Iris pigment epithelial cell (primary cell): ENCODE data around the gene ATF7.

Source experiments
- DNase-seq: peaks from one replicate; pipeline ENCODE4 v3.0.0-alpha.2; 2011; ENCODE audit warnings: low read depth

Gene ATF7

DNA sequence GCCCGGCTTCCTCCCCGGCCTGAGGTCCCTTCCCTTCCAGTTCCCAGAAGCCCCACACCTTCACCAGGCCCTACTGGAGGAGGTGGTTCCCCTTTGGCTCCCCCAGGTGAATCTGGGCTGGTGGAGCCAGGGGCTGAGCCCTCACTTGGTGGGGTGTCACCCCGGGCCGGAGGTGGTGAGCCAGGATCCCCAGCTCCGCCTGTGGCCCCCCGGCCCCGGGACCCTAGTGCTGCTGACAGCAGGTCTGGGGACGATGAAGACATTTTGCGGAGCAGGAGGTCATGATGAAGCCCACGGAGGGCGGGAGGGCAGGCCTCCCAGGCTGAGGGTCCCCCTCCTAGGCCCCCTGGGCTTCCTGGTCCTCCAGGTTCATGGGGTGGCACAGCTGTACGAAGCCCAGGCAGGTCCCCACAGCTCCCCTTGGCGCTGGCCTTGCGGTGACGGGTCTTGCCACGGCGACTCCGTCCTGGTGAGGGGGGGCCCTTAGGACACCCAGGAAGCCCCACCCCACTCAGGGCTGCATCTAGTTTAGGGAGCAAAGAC, 143.5 kb downstream of the ATF7 start:
- no peak for DNase-seq

DNA sequence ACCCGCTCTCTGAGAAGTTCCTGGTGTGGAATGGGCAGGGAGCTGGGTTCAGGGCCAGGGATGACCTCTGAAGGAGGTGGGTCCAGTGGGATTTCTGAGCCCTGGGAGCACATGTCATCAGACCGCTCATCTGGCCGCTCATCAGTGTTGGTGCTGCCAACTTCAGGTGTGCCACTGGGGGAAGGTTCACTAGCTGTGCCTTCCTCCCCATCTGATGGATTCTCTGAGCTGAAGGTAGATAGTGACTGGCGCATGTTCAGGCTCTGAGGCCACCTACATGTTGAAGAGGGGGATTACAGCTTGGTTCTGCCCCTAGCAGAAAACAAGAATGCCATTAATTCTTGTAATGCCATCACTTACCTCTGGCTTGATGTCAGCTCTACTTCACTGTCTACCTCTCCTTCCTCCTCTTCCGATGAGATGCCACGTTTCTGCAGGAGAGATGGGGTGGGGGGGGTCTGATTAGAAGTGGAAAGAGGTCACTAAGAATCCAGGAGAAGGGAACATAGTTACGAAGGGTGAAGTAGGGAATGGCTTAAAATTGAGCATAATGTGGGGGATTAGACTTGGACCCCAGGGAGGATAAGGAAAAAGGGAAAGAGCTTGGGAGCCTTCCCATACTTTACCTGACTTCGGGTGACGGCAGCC, 144.1 kb downstream of the ATF7 start:
- no peak for DNase-seq

DNA sequence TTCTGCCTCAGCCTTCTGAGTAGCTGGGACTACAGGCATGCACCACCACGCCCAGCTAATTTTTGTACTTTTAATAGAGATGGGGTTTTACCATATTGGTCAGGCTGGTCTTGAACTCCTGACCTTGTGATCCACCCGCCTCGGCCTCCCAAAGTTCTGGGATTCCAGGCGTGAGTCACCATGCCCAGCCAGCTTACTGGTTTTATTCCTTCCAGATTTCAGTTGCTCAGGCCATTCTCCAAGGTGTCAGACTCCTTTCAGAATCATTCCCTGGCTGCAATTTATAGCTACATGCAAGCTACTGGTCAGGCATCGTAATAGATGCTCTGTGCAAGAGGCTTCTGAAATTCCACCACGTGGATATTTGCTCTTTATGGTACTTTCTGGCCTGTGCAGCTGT, 144.7 kb downstream of the ATF7 start:
- DNase-seq: peak; percentile 62

DNA sequence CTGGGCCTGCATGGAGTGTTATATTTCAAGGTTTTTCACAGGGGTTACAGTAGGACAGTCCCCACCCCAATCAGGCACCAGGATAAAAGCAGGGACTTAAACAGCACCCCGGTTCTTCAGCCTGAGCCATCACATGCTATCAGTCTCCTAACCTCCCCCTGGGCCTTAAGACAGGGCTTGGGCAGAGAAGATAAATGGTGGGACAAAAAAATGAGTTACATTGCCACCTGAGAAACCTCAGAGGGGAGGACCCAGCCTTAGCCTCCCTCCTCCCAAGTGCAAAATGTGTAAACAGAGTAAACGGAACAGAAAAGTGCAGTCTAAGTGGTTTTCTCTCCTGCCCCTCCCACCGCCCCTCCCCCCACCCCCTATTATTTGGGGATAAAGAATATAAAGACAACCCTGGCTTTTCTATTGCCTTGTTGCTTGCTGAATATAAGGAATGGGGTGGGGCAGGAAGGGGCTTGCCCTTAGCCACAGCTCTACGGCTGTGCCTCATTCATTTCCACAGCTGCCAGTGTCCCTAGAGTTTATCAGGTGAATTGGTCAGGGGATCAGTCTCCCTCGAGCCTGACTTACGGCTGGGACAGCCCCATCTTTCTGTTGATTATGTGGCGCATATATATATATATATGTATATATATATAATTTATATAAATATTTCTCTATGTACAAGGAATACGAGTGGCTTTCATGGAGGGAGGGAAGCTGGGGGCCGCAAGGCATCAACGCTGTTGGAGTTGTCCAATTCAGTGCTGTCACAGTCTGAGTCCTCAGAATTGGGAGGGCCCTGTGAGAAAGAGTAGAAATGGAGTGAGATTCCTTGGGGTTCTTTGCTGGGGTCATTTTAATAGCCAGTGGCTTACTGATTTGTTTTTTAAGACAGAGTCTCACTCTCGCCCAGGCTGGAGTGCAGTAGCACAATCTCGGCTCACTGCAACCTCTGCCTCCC, 145.4 kb downstream of the ATF7 start:
- no peak for DNase-seq

DNA sequence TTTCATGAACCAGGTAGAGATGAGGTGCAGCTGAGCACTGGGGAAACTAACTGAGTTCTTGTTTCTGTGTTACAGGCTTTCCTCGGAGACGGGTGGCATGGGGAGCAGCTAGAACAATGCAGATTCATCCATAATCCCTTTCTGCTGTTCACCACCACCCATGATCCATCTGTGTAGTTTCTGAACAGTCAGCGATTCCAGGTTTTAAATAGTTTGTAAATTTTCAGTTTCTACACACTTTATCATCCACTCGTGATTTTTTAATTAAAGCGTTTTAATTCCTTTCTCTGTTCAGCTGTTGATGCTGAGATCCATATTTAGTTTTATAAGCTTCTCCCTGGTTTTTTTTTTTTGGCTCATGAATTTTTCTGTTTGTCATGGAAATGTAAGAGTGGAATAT, 146.9 kb downstream of the ATF7 start:
- no peak for DNase-seq

DNA sequence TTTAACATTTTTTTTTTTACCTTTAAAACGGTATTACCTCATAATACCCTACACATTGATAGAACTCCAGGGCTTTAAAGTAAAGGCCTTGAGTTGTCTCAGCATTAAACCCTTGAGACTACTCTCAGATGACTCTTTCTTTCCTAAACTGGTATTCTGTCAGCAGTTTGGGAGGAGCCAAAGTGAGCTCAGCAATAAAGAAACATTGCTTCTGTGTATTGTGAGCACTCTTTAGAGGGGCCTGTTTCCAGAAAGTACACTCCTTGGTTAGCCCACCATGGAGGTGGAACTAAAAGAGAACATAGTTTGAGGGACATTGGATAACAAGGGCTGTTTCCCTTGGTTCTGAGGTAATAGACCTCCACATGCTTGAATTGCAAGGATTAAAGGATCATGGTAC, 147.3 kb downstream of the ATF7 start:
- DNase-seq: no peak

DNA sequence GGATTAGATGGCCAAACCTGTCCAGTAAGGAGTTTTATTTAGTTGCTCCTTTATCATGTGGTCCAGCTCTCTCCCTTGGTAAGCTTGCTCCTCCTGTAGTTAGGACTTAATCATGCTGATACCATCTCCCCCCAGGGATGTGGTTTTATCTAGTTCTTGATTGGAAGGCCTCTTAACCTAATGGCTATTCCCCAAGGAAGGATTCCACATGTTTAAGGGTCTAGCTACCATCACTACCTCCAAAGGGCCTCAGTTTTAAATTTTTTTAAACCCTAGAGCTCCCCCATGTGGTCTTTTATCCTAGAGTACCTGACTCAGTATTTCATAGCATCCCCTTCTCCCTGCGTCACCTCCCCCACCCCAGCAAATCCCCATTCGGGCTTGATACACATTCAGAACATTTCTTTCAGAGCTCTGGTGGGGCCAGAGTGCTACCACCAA, 149.4 kb downstream of the ATF7 start:
- DNase-seq: no peak

DNA sequence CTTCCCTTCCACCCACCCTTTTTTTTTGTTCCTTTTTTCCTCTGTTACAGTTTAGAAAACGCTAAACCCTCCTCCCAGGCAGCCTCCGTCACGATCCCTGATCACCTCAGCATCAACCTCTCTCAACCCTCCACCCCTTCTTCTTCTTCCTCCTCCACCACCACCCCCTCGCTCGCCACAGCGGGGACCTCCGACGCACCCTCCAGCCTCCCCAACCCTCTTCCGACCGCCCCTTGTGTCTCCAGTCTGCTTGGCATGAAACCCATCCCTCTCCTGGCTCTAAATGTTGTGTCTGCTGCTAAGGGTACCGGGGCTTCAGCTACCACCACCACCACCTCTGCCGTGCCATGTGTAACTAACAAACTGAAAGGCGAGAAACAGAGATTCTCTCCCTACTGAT, 151.4 kb downstream of the ATF7 start:
- DNase-seq: no peak

DNA sequence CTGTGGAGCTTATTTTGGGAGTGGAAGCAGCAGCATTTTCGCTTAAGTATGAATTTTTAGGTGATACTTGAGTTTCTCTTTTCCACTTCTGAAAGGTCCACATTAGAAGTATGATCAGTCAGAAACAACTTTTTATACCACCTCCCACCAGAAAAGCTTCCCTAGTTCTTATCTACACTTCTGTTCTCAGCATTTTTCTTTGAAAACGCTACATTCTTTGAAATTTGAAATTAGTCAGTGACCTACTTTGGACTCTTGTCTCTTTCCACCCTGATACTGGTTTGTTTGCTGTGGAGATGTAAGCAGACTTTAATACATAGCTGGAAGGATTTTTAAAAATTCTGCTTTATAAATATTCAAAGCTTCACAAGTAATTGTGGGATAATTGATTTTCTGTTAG, 152.1 kb downstream of the ATF7 start:
- no peak for DNase-seq

DNA sequence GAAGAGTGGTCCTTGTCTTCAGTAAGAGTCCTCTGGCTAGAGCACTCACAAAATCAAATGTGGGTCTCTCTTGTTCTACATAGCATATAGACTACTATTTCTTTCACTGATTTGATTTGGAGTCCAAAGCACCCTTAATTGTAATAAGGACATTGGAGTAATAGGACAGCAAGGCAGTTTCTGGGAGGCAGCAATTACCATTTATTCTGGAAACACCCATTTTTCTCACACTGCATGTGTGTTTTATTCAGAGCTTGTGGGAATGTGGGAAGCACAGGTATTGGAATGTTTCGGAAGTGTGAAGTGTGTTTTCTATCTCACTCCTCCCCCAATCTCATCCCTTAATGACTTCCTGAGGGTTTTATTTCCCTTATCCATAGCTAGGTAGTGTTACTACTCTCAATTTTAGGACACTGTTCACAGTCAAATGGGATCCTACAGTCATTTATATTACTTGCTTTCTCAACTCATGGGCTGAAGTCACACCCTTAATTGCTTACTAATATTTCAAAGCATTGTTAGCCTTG, 154.1 kb downstream of the ATF7 start:
- no peak for DNase-seq

DNA sequence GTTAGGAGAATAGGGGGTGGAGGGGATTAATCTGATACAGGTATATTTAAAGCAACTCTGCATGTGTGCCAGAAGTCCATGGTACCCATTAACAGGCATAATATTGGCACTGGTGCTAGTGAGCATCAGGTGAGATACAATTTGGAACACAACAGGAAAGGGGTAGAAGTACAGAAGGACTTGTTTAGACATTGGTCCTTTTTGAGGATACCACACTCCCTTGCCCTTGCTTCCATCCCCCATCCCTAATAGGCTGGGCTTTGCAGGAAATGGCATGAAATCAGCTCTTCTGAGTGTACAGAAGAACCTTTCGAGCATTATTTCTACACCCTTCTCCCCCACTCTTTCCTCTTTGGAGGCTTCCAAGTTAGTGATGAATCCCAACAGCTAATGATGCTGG, 157.9 kb downstream of the ATF7 start:
- no peak for DNase-seq

DNA sequence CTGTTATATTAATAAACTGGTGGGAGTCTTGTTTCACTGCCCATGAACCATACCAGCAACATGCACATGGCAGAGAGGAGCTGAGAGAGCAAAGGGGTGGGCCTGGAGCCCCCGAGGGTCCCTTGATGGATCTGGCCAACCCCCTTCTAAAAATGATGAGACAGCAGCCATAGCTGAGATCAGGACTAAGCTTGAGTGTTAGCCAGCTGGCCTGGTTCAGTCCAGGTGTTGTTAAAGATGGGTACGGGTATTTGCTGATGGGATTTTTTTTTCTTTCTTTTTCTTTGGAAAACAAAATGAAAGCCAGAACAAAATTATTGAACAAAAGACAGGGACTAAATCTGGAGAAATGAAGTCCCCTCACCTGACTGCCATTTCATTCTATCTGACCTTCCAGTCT, 158.3 kb downstream of the ATF7 start:
- no peak for DNase-seq

DNA sequence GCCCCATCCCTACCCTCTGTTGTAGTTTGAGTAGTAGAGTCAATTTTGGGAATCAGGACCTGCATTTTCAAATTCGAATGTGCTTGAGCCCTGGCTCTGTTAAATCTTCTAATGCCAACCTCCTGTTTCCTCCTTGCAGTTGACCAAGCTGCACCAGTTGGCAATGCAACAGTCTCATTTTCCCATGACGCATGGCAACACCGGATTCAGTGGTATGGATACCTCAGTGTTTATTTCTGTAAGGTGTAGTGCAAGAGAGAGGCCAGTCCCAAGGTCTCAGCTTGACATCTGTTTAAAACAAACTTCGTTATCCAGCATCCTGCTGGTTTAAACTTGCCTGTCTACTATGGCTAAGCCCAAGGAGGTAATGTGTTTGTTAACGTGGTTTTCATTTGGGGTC, 159.1 kb downstream of the ATF7 start:
- DNase-seq: no peak

DNA sequence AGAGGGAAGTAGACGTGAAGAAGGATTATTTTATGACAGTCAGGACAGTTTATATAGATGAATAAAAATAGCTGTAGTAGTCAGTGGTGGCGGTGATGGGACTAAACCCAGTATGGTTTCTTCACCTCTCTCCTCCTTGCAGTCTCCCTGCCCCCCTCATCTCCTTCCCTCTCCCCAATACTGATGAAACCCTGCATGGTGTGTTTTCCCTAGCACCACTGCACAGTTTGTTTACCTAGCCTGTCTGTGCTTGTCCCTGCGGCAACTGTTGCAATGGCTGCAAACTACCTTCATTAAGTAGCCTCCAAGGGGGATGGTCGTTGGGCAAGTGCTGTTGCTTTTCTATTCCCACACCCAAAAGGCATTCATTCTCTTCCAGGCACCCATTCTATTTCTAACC, 159.5 kb downstream of the ATF7 start:
- DNase-seq: no peak

DNA sequence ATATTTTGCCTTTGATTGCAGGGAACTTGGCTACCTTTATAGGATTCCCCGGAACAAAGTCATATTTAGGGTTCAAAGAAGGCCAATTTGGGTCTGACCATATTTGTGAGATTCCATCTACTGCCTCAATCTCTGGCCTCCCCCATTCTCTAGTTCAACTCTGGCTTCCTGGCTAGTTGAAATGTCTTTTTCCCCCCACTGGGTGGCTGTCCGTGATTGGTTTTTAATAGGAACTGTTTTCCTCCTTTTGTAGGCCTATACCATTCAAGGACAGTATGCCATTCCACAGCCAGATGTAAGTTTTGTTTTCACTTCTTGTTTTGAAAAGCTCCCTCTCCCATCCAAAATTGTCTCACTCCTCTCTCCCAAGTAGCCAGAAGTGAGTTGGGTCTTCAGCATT, 160.5 kb downstream of the ATF7 start:
- DNase-seq: no peak

DNA sequence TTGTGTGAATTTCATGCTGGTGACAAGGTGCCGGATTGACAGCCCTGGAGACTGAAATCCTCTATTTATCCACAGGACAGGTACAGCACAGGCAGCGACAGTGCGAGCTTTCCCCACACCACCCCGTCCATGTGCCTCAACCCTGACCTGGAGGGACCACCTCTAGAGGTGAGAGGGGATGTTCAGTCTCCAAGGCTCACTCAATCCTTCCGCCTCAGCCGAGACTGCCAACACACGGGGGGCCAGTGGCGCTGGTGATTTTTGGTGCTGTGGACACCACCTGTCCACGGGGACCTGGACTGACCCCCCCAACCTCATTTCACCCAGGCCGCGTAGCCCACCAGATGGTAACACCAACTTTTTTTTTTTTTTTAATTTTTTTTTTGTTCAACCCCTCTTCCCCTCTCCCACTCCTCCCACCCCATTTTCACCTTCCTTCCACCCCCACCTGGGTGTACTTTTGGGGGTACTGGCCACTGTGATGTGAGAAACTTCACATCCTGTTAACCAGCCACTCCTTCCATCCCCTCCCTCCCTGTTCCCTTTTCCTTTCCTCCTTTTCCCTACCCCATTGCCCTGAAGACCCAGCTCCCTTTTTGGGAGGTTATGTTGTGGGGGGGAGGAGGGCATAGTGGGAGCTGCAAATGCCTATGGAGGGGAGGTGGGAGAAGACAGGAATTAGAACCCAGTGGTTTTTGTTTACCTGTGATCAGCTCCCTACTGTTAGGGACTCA, 161.3 kb downstream of the ATF7 start:
- DNase-seq: no peak

DNA sequence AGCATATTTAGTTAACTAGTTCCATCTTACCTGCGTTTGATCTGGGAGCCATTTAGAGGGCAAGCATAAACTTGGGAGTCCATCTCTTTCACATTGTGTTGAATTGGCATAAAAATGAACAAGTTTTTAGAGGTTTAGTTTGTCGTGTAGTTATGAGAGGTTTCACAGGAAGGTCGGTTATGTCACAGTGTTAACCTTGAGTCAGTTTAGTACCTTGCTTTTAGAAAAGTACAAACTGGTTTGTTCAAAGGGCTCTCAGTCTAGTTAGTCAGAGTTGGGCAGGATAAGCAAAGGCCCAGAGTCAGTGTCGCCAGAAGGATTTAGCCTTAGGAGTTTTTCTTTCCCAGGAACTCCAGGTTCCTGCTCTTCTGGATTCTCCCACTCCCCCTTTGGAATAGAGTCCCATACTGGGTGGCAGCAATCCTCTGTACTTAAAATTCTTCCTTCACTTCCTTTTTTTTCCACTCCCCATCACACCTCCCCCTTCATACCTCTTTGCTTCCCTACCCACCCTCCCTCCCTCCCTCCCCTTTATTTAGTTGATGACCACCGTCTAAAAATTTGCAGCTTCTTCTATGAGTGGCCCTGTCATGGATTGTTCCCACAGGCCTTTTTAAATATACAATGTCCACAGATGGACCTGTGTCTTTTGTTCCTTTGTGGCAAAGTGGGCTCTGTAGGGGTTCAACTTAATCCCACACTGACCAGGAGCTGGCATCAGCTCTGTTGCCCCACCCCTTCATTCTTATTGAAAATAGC, 162.2 kb downstream of the ATF7 start:
- no peak for DNase-seq

DNA sequence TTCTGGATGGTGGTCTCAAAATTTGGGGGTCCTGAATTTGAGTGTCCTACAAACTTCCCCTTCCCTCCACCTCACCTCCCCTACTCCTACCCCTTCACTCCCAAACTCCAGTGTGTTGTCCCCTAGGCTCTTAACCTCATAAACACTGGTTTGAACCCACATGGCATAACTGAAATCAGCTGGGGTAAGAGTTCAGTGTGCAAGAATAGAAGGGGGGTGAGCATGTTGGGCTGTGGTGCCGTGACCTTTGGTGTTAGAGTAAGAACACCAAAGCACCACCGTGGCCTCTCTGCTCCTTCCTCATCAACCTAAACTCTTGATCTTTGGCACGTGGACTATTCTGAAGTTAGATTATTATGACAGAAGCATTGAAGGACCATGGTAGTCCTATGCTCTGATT, 163.2 kb downstream of the ATF7 start:
- DNase-seq: no peak

DNA sequence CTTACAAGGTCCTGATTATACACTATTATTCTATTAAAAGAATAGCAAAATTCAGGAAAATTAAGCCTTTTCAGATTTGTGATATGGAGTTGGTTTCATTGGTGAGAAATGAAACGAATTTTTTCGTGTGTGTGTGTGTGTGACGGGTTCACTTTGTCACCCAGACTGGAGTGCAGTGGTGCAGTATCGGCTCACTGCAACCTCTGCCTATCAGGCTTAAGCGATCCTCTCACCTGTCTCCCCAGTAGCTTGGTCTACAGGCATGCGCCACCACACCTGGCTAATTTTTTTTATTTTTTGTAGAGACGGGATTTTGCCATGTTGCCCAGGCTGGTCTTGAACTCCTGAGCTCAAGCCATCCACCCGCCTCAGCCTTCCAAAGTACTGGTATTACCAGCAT, 164.6 kb downstream of the ATF7 start:
- DNase-seq: no peak

DNA sequence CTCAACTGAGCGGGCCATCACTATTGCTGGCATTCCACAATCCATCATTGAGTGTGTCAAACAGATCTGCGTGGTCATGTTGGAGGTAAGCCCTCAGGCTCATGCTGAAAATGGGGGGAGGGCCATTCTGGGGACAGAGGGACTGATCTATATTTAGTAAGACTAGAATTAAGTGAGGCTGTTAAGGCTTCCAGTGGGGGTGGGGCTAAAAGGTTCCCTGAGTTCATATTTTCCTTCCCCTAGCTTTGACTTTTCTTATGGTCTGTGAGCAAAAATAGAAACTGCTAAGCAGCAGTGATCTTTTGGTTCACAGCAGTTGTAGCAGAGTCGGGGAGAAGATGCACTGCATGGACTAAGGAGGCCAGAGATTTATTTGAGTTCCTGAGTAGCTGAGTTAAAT, 165.1 kb downstream of the ATF7 start:
- no peak for DNase-seq

DNA sequence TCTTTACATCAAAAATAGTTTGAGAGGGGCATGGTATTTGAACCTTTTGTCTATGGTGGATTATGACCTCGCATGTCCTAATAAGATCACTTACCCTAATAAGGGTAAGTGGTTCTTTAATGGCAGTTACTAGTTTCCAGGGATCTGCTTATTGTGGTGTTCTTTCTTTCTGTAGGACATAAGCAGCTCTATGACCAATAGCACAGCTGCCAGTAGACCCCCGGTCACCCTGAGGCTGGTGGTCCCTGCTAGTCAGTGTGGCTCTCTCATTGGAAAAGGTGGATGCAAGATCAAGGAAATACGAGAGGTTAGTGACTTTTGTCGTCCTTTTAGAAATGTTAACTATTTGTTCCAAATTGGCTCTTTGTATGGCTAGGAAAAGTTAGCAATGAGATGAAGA, 167.1 kb downstream of the ATF7 start:
- no peak for DNase-seq
